DND-41 (cell line): ENCODE results near the gene EVL.
A peak's percentile ranks its signal among the peaks of the same experiment; 100 is the strongest.

Source experiments
- ATAC-seq: fragments of 200-7000 bp; cut with Tn5 transposase; 3 replicates; pipeline ENCODE4 v1.9.1; 2021; ENCODE audit warnings: low read depth; ENCODE audit not compliant: insufficient read depth
- DNase-seq: peaks from one replicate; pipeline ENCODE4 v3.0.0-alpha.2; 2020
- H2AFZ ChIP-seq: 2 replicates; pipeline ENCODE4 v1.6.0; 2012; ENCODE audit warnings: low read depth, low read length
- H3K27ac ChIP-seq: 2 replicates; pipeline ENCODE4 v1.5.1; 2012; ENCODE audit warnings: low read length, inconsistent platforms
- H3K27me3 ChIP-seq: fragments of 200-600 bp; sonication (generic); 2 replicates; pipeline ENCODE4 v1.6.0; 2012; ENCODE audit warnings: low read length, mild to moderate bottlenecking, inconsistent platforms; ENCODE audit not compliant: insufficient read depth, poor library complexity
- H3K36me3 ChIP-seq: 2 replicates; pipeline ENCODE4 v1.5.1; 2012; ENCODE audit warnings: low read length, inconsistent platforms; ENCODE audit not compliant: insufficient read depth
- H3K4me1 ChIP-seq: 2 replicates; pipeline ENCODE4 v1.5.1; 2012; ENCODE audit warnings: mild to moderate bottlenecking, low read length; ENCODE audit not compliant: insufficient read depth
- H3K4me2 ChIP-seq: 2 replicates; pipeline ENCODE4 v1.6.0; 2012; ENCODE audit warnings: mild to moderate bottlenecking, moderate library complexity, low read length, inconsistent platforms; ENCODE audit not compliant: insufficient read depth
- H3K4me3 ChIP-seq, 2 experiments: fragments of 200-600 bp in 1 of 2; shearing (Covaris generic) in 1 of 2; 2 replicates each; pipeline ENCODE4 v1.5.1; 2012 to 2016; ENCODE audit warnings: inconsistent platforms in 2 of 2, low read length in 2 of 2, mild to moderate bottlenecking in 2 of 2, low read depth in 1 of 2, moderate library complexity in 1 of 2
- H3K79me2 ChIP-seq: 2 replicates; pipeline ENCODE4 v1.6.0; 2012; ENCODE audit warnings: low read length, inconsistent platforms; ENCODE audit not compliant: insufficient read depth
- H3K9ac ChIP-seq: 2 replicates; pipeline ENCODE4 v1.6.0; 2012; ENCODE audit warnings: low read depth, mild to moderate bottlenecking, inconsistent platforms, low read length, moderate library complexity
- H3K9me3 ChIP-seq: 2 replicates; pipeline ENCODE4 v1.5.1; 2012; ENCODE audit warnings: low read length, moderate library complexity, mild to moderate bottlenecking, inconsistent platforms; ENCODE audit not compliant: insufficient read depth, severe bottlenecking
- H4K20me1 ChIP-seq: 2 replicates; pipeline ENCODE4 v1.6.0; 2012; ENCODE audit warnings: low read length; ENCODE audit not compliant: insufficient read depth
- CTCF ChIP-seq: IDR thresholded peaks from 2 replicates; pipeline ENCODE4 v1.5.1; 2012; ENCODE audit warnings: borderline replicate concordance, low read length, moderate library complexity, mild to moderate bottlenecking; ENCODE audit not compliant: poor library complexity, severe bottlenecking; ENCODE audit errors: extremely low read depth
- EZH2 ChIP-seq: IDR thresholded peaks from 3 replicates; pipeline ENCODE4 v1.6.1; 2012; ENCODE audit warnings: borderline replicate concordance, low read depth, mild to moderate bottlenecking, moderate library complexity, low read length, inconsistent platforms; ENCODE audit not compliant: severe bottlenecking

The EVL gene

DNA sequence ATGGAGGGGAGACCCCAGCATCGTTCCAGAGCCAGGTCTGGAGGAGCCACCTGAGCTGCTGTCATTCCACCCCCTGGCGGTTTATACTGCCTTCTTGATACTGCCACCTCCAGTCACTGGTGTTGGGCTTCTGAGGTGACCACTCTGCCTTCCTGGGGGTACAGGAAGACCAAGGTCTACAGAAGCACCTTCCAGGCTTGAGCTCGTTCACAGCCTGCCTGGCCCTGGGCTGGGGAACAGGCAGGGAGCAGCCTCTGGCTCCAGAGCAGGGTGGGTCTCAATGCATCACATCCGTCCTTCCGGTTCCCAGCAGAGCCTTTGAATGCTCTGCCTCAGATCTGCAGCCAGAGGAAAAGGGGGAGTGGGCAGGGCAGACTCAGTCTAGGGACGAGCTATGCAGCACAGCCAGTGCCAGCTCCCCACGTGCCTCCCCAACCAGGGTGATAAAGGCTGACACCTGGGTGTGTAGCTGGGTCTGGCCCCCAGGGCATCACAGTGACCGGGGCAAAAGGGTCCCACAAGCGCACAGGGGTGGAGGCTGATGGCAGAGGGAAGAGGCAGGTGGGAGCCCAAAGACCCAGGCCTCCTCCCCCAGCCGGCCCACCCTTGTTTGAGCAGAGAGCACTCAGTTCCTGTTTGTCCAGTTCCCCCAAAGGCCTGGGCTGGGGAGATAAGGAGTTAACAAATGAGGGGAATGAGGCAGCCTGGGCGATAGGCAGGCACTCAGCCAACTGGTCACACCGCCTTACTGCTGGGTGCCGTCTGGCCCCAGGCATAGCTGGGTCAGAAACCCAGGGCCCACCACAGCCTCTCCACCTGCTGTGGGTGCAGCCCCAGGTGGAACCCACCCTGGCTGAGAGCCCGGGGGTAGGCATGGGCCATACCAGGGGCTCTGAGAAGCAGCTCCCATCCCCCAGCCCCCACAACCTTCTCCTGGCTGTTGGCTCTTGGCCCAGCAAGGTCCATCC lies 77.1 kb downstream of the EVL start:
- DNase-seq (no peak), ATAC-seq (no peak)
- Histone ChIP-seq H3K4me2 (no peak overlapping the region), H4K20me1 (peaks cover 61% of the 10 kb centered on the region), H3K36me3 (peaks cover 92% of the 10 kb centered on the region), H3K4me3 (no peak overlapping the region), H2AFZ (no peak overlapping the region), H3K27me3 (no peaks in the 10 kb centered on the region), H3K9me3 (no peaks in the 10 kb centered on the region), H3K27ac (0 out of 2 replicates have a peak overlapping the region, but pooled peaks have one; percentile 36), H3K9ac (no peak overlapping the region), H3K79me2 (peaks cover 2% of the 10 kb centered on the region; the same call in 1 of the 2 replicates), H3K4me1 (peaks cover 22% of the 10 kb centered on the region)
- TF ChIP-seq EZH2: no peak
- no peak for TF ChIP-seq CTCF

GRCh38 chr14:100143523-100143922 lies 78.3 kb downstream of the EVL start:
- no peaks in the 10 kb centered on the region for H3K27me3 ChIP-seq
- no peaks in the 10 kb centered on the region for H3K79me2 ChIP-seq
- no peak overlapping the region for H3K4me2 ChIP-seq
- H3K4me3 ChIP-seq: no peak overlapping the region
- TF ChIP-seq EZH2 (no peak), CTCF (no peak)
- no peak overlapping the region for H3K9ac ChIP-seq
- H3K36me3 ChIP-seq: peaks cover 81% of the 10 kb centered on the region
- no peak overlapping the region for H2AFZ ChIP-seq
- peaks cover 55% of the 10 kb centered on the region for H4K20me1 ChIP-seq
- ATAC-seq (no peak), DNase-seq (no peak)
- no peaks in the 10 kb centered on the region for H3K9me3 ChIP-seq
- no peak overlapping the region for H3K27ac ChIP-seq
- peaks cover 22% of the 10 kb centered on the region for H3K4me1 ChIP-seq

GRCh38 chr14:100143934-100144333 lies 78.7 kb downstream of the EVL start:
- Histone ChIP-seq H3K4me1 (peaks cover 22% of the 10 kb centered on the region), H3K4me3 (no peak overlapping the region), H3K9ac (no peak overlapping the region), H3K27me3 (no peaks in the 10 kb centered on the region), H3K27ac (no peak overlapping the region), H3K4me2 (no peak overlapping the region), H3K36me3 (peaks cover 77% of the 10 kb centered on the region), H2AFZ (no peak overlapping the region), H4K20me1 (peaks cover 51% of the 10 kb centered on the region), H3K9me3 (no peaks in the 10 kb centered on the region), H3K79me2 (no peaks in the 10 kb centered on the region)
- DNase-seq (no peak), ATAC-seq (no peak)
- TF ChIP-seq EZH2: no peak
- TF ChIP-seq CTCF: no peak

GRCh38 chr14:100144645-100144995 lies 79.4 kb downstream of the EVL start:
- H3K36me3 ChIP-seq: peaks cover 70% of the 10 kb centered on the region
- H3K27ac ChIP-seq: peak overlapping the region; percentile 9; the same call in 1 of the 2 replicates
- H3K4me1 ChIP-seq: peaks cover 22% of the 10 kb centered on the region
- H3K79me2 ChIP-seq: no peaks in the 10 kb centered on the region
- H3K4me3 ChIP-seq: no peak overlapping the region
- H3K27me3 ChIP-seq: no peaks in the 10 kb centered on the region
- H3K9me3 ChIP-seq: no peaks in the 10 kb centered on the region
- no peak for ATAC-seq
- TF ChIP-seq CTCF (no peak), EZH2 (no peak)
- no peak overlapping the region for H3K9ac ChIP-seq
- DNase-seq: no peak
- no peak overlapping the region for H3K4me2 ChIP-seq
- H4K20me1 ChIP-seq: peaks cover 44% of the 10 kb centered on the region
- H2AFZ ChIP-seq: no peak overlapping the region
